Astrocyte of the hippocampus (primary cell): Measurements from ENCODE around the gene MMP1.
A peak's percentile ranks its signal among the peaks of the same experiment; 100 is the strongest.

Experiments used
- DNase-seq: peaks from one replicate; pipeline ENCODE4 v3.0.0; 2011; ENCODE audit warnings: low read depth, low spot score

Gene MMP1

DNA sequence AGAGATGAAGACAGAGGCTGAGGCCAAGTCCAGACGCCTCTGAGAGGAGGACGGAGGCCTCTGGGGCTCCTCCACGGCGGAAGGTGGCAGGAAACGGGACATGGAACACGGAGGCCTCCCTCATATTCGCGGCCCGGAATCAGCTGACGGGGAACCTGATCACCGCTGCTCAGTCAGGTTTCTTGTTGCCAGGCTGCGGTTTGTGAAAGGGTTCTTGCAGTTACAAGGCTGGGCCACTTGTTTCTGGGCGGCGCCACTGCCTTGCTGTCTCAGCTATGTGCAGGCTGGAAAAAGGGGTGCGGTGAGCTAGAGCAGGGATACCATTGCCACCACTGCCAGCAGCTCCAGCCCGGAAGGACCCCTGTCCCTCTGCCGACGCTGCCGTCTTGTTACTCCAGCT, 10.0 kb upstream of the MMP1 start:
- DNase-seq, result no peak

DNA sequence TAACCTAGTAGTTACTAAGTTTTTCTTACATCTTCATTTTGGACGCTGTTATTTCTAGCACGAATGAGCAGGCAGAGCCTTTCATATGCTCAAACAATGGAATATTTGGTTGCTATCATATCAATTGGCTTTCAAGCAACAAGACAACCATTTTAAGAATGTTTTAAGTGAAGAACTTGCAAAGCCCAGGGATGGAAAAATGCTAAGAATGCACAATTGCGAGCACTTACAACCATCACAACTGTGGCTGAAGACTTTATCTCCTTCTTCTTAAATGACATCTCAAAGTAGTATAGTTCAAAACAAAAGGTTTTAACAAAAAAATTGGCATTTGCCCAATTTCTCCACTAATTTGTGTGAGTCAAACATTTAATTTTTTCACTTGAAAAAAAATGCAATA, 8.3 kb upstream of the MMP1 start:
- DNase-seq, result peak; percentile 42

- no peak for DNase-seq
These were observed 4.4 kb upstream of the MMP1 start for GRCh38 chr11:102802341-102802740.

GRCh38 chr11:102800767-102801166, 2.8 kb upstream of the MMP1 start:
- no peak for DNase-seq

- no peak for DNase-seq
These were observed 1.9 kb upstream of the MMP1 start for GRCh38 chr11:102799681-102800340.

- DNase-seq, result no peak
These were observed 3.6 kb downstream of the MMP1 start for GRCh38 chr11:102794382-102794781.

GRCh38 chr11:102793677-102794290, 4.2 kb downstream of the MMP1 start:
- DNase-seq, result no peak

DNA sequence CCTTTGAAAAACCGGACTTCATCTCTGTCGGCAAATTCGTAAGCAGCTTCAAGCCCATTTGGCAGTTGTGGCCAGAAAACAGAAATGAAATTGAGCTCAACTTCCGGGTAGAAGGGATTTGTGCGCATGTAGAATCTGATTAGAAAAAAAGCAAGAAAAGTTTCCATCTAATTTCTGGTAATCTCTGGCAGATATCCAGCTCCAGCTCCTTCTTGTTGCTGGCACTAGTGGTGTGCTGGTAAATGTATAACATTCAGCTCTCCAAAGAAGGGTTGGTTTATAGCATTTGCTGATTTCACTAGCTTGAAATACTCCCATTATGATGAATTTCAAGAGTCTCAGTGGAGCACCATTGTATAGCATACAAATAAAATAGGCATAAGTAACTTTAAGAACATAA, 5.4 kb downstream of the MMP1 start:
- DNase-seq, result no peak

GRCh38 chr11:102791271-102792036, 6.5 kb downstream of the MMP1 start:
- DNase-seq, result peak; percentile 17

- DNase-seq, result no peak
These were observed 9.5 kb downstream of the MMP1 start for GRCh38 chr11:102788334-102788995.

DNA sequence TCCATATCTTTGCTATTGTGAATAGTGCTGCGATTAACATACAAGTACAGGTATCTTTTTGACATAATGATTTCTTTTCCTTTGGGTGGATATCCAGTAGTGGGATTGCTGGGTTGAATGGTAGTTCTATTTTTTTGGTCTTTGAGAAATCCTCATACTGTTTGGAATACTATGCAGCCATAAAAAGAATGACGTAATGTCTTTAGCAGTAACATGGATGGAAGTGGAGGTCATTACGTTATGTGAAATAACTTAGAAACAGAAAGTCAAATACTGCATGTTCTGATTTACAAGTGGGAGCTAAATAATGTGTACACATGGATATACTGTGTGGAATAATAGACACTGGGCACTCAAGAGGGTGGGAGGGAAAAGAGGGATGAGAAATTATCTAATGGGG, 13.6 kb downstream of the MMP1 start:
- DNase-seq, result no peak

- DNase-seq, result no peak
These were observed 14.2 kb downstream of the MMP1 start for GRCh38 chr11:102783720-102784119.

DNA sequence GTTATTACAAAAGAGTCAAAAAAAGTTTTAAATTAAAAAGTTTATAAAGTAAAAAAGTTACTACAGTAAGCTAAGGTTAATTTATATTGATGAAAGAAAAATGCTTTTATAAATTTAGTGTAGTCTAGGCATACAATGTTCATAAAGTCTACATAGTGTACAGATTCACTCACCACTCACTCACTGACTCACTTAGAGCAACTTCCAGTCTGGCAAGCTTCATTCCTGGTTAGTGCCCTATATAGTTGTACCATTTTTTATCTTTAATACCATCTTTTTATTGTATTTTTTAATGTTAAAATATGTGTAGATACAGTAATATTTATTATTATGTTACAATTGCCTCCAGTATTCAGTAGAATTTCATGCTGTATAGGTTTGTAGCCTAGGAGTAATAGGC, 14.9 kb downstream of the MMP1 start:
- no peak for DNase-seq

GRCh38 chr11:102781676-102782075, 16.3 kb downstream of the MMP1 start:
- DNase-seq, result no peak

DNA sequence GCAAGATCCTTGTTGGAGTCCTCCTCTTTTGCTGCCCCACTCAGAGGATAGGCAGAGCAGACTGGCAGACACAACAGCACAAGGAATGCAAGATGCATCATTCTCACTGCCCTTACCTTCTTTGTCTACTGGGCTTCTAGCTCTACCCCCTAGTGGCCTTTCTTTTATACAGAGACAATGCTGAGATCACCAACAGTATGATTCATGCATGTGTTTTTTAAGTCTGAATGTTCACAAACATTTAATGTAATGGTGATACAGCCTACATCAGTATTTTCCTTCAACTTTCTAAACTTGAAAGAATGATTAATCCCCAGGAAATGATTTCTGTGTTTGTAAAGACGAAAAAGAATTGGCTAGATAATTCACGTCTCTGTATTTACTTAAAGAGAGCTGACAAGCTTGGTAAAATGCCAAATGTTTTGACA, 17.5 kb downstream of the MMP1 start, which contains the start of gene MMP10:
TSS of gene MMP10 (minus strand) at position 138 of the 428 bp plus-strand sequence. CDS start at position 101, 37 bp downstream.
- DNase-seq, result peak; percentile 58

GRCh38 chr11:102776454-102776853, 21.5 kb downstream of the MMP1 start:
- DNase-seq, result no peak

GRCh38 chr11:102773386-102773785, 24.6 kb downstream of the MMP1 start:
- DNase-seq, result no peak

- no peak for DNase-seq
These were observed 26.6 kb downstream of the MMP1 start for GRCh38 chr11:102771351-102771750.

- DNase-seq, result no peak
These were observed 27.8 kb downstream of the MMP1 start for GRCh38 chr11:102770191-102770590.

- DNase-seq, result no peak
These were observed 30.2 kb downstream of the MMP1 start for GRCh38 chr11:102767800-102768199.

- DNase-seq, result no peak
These were observed 34.5 kb downstream of the MMP1 start for GRCh38 chr11:102763440-102763839.

GRCh38 chr11:102762361-102762767, 35.6 kb downstream of the MMP1 start:
- DNase-seq, result peak; percentile 37
